Gastroesophageal sphincter (tissue), 3 donors: ENCODE results near the gene SLC35F3.

Experiments used
- CTCF ChIP-seq, 4 experiments: fragments of 200-600 bp in 2 of 4; fragments of 450-650 bp in 2 of 4; sonication (generic) in 1 of 4; IDR thresholded peaks; one replicate each; pipeline ENCODE4 v1.5.1; 2017 to 2019; ENCODE audit warnings: antibody characterized with exemption in 4 of 4, mild to moderate bottlenecking in 2 of 4, moderate library complexity in 2 of 4
- POLR2A ChIP-seq, 2 donors: fragments of 450-650 bp; IDR thresholded peaks; one replicate each; pipeline ENCODE4 v1.6.1; 2017; ENCODE audit warnings: antibody characterized with exemption in 2 of 2, mild to moderate bottlenecking in 2 of 2, moderate library complexity in 1 of 2

DNA sequence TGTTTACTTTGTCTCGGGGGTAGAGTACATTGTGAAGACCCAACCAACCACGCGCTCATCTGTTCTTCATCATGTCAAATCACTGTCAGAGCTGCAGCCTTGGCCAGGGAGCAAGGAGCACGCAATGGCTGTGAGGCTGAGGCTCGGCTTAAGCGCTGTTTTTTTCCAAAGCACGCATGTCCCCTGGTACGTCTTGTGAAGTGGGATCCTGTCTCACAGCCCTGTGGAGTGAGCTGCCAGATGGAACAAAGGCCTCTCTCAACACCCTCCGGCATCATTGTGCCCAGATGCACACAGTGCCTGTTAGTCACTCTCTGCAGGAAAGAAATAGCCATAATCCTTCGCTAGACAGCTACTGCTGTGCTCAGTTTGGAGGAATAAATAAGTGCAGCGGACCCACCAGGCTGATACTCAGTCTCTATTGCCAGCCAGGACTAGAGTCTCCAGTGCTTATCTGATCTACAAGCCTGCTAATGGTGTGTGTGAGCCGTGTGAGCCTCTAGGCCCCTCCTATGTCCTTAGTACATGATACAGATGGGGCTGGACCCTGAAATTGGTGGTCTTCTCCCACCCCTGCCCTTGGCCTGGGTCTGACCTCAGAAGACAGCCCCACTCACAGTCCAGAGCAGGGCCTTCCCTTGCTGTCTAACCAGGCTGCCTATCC is 377.5 kb downstream of the SLC35F3 start:
- no peak for TF ChIP-seq POLR2A (IDR thresholded peaks at IDR 0.05)
- no peak for TF ChIP-seq CTCF (IDR thresholded peaks at IDR 0.05)
